K562 (cell line): Measurements from ENCODE around the gene LRFN2. TPM values are rescaled to one million over a fixed set of nuclear protein-coding genes. Genes with fewer than 3 reads are reported as not detected.
A peak's percentile ranks its signal among the peaks of the same experiment; 100 is the strongest.

Experiments
- ATAC-seq: fragments of 200-7000 bp; cut with Tn5 transposase; 3 replicates; pipeline ENCODE4 v1.9.1; 2020; ENCODE audit warnings: moderate library complexity
- BruUV-seq: library from RNA; stranded (reverse); fragments of 400-500 nt; replicated peaks from 2 replicates; lab custom pipeline; 2021; lab: Mats Ljungman, UMichigan
- CTCF ChIA-PET: fragments of 300-600 bp; formaldehyde crosslinking; extraction: SDS; loops from one replicate; lab custom pipeline; 2021; ENCODE audit warnings: low intra/inter-chr PET ratio; lab: Yijun Ruan, JAX
- POLR2A ChIA-PET: fragments of 300-600, 350-650 bp; sonication (Branson Sonifier 250); formaldehyde crosslinking; extraction: SDS; loops from one replicate; lab custom pipeline; 2021; ENCODE audit warnings: antibody characterized with exemption, inconsistent platforms; lab: Yijun Ruan, JAX
- DNase-seq, 4 experiments: peaks; one replicate each; pipeline versions ENCODE4 v3.0.0 to v3.0.0-alpha.2; 2011 to 2018; ENCODE audit warnings: low spot score in 3 of 4, mixed read lengths in 3 of 4; ENCODE audit errors: extremely low read depth in 1 of 4
- FAIRE-seq: peaks from 2 replicates; lab custom pipeline; 2011; peaks lifted over from hg19 to GRCh38; lab: Jason Lieb, UNC
- H2AFZ ChIP-seq: 2 replicates; pipeline ENCODE4 v1.6.0; 2011; ENCODE audit warnings: low read depth, low read length, control low read depth, inconsistent platforms
- H3K27ac ChIP-seq: fragments of 200-600 bp; 3 replicates; pipeline ENCODE4 v1.8.0; 2011; ENCODE audit warnings: low read depth, mild to moderate bottlenecking, control low read depth, inconsistent platforms, low read length, moderate library complexity, mixed read lengths; ENCODE audit errors: extremely low read depth
- H3K27me3 ChIP-seq, 2 experiments: fragments of 300-600 bp in 1 of 2; 2 replicates in 1 of 2; 3 replicates in 1 of 2; pipeline versions ENCODE4 v1.6.0 to v1.8.0; 2011; ENCODE audit warnings: inconsistent platforms in 2 of 2, low read length in 2 of 2, mild to moderate bottlenecking in 1 of 2, mixed read lengths in 1 of 2, moderate library complexity in 1 of 2; ENCODE audit not compliant: control insufficient read depth in 2 of 2, insufficient read depth in 2 of 2
- H3K36me3 ChIP-seq: fragments of 300-600 bp; 3 replicates; pipeline ENCODE4 v1.8.0; 2011; ENCODE audit warnings: mild to moderate bottlenecking, low read length, inconsistent platforms; ENCODE audit not compliant: control insufficient read depth, insufficient read depth
- H3K4me1 ChIP-seq, 2 experiments: fragments of 200-600 bp in 1 of 2; replicated peaks in 1 of 2; 2 replicates in 1 of 2; 3 replicates in 1 of 2; pipeline versions ENCODE4 v1.5.1 to v1.8.0; 2011; ENCODE audit warnings: inconsistent platforms in 2 of 2, low read length in 2 of 2, mild to moderate bottlenecking in 1 of 2, mixed read lengths in 1 of 2, moderate library complexity in 1 of 2; ENCODE audit not compliant: control insufficient read depth in 2 of 2, insufficient read depth in 2 of 2
- H3K4me2 ChIP-seq: 2 replicates; pipeline ENCODE4 v1.6.1; 2011; ENCODE audit warnings: low read length, control low read depth, inconsistent platforms, mixed read lengths; ENCODE audit not compliant: insufficient read depth
- H3K4me3 ChIP-seq: fragments of 200-600 bp; sonication (generic), shearing (Covaris generic); 2 replicates; pipeline ENCODE4 v1.5.1; 2016; ENCODE audit warnings: control low read depth, inconsistent platforms
- H3K79me2 ChIP-seq: fragments of 200-600 bp; 3 replicates; pipeline ENCODE4 v1.8.0; 2011; ENCODE audit warnings: low read length, inconsistent platforms; ENCODE audit not compliant: control insufficient read depth, insufficient read depth
- H3K9ac ChIP-seq, 2 experiments: 2 replicates each; pipeline versions ENCODE4 v1.6.0 to v1.6.1; 2011; ENCODE audit warnings: low read depth in 2 of 2, low read length in 2 of 2, control low read depth in 1 of 2, inconsistent platforms in 1 of 2, mild to moderate bottlenecking in 1 of 2, mixed read lengths in 1 of 2; ENCODE audit not compliant: insufficient read depth in 1 of 2
- H3K9me1 ChIP-seq: one replicate; pipeline ENCODE4 v1.6.0; 2011; ENCODE audit warnings: inconsistent platforms, mild to moderate bottlenecking, low read length, moderate library complexity; ENCODE audit not compliant: control insufficient read depth, insufficient read depth
- H3K9me3 ChIP-seq: replicated peaks from 2 replicates; pipeline ENCODE4 v1.5.1; 2011; ENCODE audit warnings: low read depth, low read length, inconsistent platforms; ENCODE audit not compliant: control insufficient read depth, insufficient read depth
- H4K20me1 ChIP-seq: replicated peaks from 2 replicates; pipeline ENCODE4 v1.6.1; 2011; ENCODE audit warnings: low read length, inconsistent platforms, mixed read lengths; ENCODE audit not compliant: control insufficient read depth, insufficient read depth
- FUS ChIP-seq: fragments of 200-400 bp; formaldehyde crosslinking; optimal IDR thresholded peaks from 2 replicates; pipeline ENCODE3; 2017; ENCODE audit warnings: low read depth, low read length
- MEF2D ChIP-seq: conservative IDR thresholded peaks from 2 replicates; pipeline ENCODE4 v1.6.1; 2016; ENCODE audit warnings: low read depth, missing genetic modification characterization, missing compliant biosample characterization
- RFX1 ChIP-seq: fragments of 450-650 bp; IDR thresholded peaks from 2 replicates; pipeline ENCODE4 v1.6.1; 2016; ENCODE audit warnings: mild to moderate bottlenecking, moderate library complexity
- ZNF197 ChIP-seq: fragments of 200-800 bp; sonication (Bioruptor generic); IDR thresholded peaks from 2 replicates; pipeline ENCODE4 v1.6.1; 2016; ENCODE audit warnings: low read depth, missing genetic modification characterization, missing compliant biosample characterization
- ZNF274 ChIP-seq: IDR thresholded peaks from 2 replicates; pipeline ENCODE4 v1.6.1; 2011; ENCODE audit warnings: low read depth, mild to moderate bottlenecking, low read length, moderate library complexity, borderline replicate concordance
- ZNF316 ChIP-seq: fragments of 450-650 bp; IDR thresholded peaks from 2 replicates; pipeline ENCODE4 v1.6.1; 2016
- WGBS: fragments of 100-300 bp; shearing (Covaris generic); methylation state at CpG from one replicate; pipeline ENCODE4 v1.1.6; 2016; ENCODE audit warnings: low coverage, mixed read lengths; ENCODE audit not compliant: insufficient coverage; ENCODE audit errors: missing lambda C conversion rate; 5-methylcytosine and 5-hydroxymethylcytosine counted together
- in situ Hi-C: fragments of 300-500 bp; cut with MboI; formaldehyde crosslinking; loops from 4 replicates; pipeline ENCODE4 v1.15.0; 2018; ENCODE audit warnings: inconsistent platforms, mixed read lengths
- intact Hi-C: fragments of 100-400 bp; cut with micrococcal nuclease; formaldehyde crosslinking; loops from 2 replicates; pipeline ENCODE4 v1.14.2; 2022
- polyA plus RNA-seq, 8 experiments: library from polyadenylated mRNA; depleted of rRNA in 4 of 8; stranded (reverse) in 5 of 8; unstranded in 3 of 8; fragments of >200 nt; fragmentation: Nextera tagmentation in 2 of 8; fragmentation: Illumina TruSeq in 1 of 8; extraction: Ambion mirVana in 2 of 8; extraction: Trizol in 1 of 8; gene quantifications; 2 replicates each; pipeline versions ENCODE4 v1.2.1 to v1.2.3, GENCODE V29; 2011 to 2014; ENCODE audit warnings: inconsistent platforms in 1 of 8, missing spikeins in 1 of 8
- total RNA-seq, 7 experiments: library from RNA; depleted of rRNA in 6 of 7; stranded (reverse); fragments of >200 nt in 6 of 7; fragmentation: Illumina TruSeq in 2 of 7; extraction: Trizol in 2 of 7; gene quantifications; 2 replicates each; pipeline versions ENCODE4 v1.2.1 to v1.2.3, GENCODE V29; 2011 to 2021; ENCODE audit warnings: low replicate concordance in 1 of 7

LRFN2 gene
- total and polyA plus RNA-seq, 9 of the 15 experiments (the other 6 are each of a cell fraction or from before 2014, with no cell fraction given), result not detected

GRCh38 chr6:40484066-40484465 is 103.1 kb downstream of the LRFN2 start (continued):
- TF ChIP-seq MEF2D (tag), result no peak
- no peak for TF ChIP-seq ZNF274
- TF ChIP-seq, all 486 proteins: peak for 0

- in situ Hi-C loops (no loop called here), intact Hi-C loops (no loop called here)
- no peak overlapping the region for H3K4me2 ChIP-seq
- FAIRE-seq, result no peak
- DNase-seq, result peak in 2 of 4 experiments; percentile 23 to 26
- no peaks in the 10 kb centered on the region for H3K4me1 ChIP-seq
- WGBS, result 0% methylated on average over 7 of the region's 7 CpGs
- H3K4me3 ChIP-seq, result no peak overlapping the region
- no peaks in the 10 kb centered on the region for H3K9me3 ChIP-seq
- no peaks in the 10 kb centered on the region for H3K36me3 ChIP-seq
- ChIA-PET POLR2A (interaction anchor here (0.6 kb wide), 1 partner anchor 16 kb away, joined by 3 read pairs; no protein-coding TSS in a partner anchor), CTCF (no interaction called here)
- no peak for TF ChIP-seq FUS
- peak; percentile 87 for TF ChIP-seq RFX1
- TF ChIP-seq, all 486 proteins: peak for 1
- no peak overlapping the region for H3K27ac ChIP-seq
- no peaks in the 10 kb centered on the region for H3K79me2 ChIP-seq
- H3K9ac ChIP-seq, result no peak overlapping the region
- H3K27me3 ChIP-seq, result peaks cover 3 to 37% of the 10 kb centered on the region in 2 experiments; a peak in 4 of 5 replicates
- ATAC-seq, result no peak
- H2AFZ ChIP-seq, result no peak overlapping the region
- H3K9me1 ChIP-seq, result no peaks in the 10 kb centered on the region
- no TSS peak for BruUV-seq
- H4K20me1 ChIP-seq, result peaks cover 4% of the 10 kb centered on the region
Observed at GRCh38 chr6:40482532-40482931, 104.6 kb downstream of the LRFN2 start.

GRCh38 chr6:40480678-40481077 is 106.5 kb downstream of the LRFN2 start:
- Histone ChIP-seq H3K4me3 (no peak overlapping the region), H3K9me1 (no peaks in the 10 kb centered on the region), H4K20me1 (peaks cover 4% of the 10 kb centered on the region; the same call in 1 of the 2 replicates), H3K9ac (no peak overlapping the region), H3K4me2 (no peak overlapping the region), H2AFZ (no peak overlapping the region), H3K79me2 (no peaks in the 10 kb centered on the region), H3K36me3 (no peaks in the 10 kb centered on the region), H3K27me3 (peaks cover 0 to 44% of the 10 kb centered on the region in 2 experiments; a peak in 4 of 5 replicates), H3K9me3 (no peaks in the 10 kb centered on the region), H3K27ac (no peak overlapping the region), H3K4me1 (no peaks in the 10 kb centered on the region)
- no TSS peak for BruUV-seq
- intact Hi-C loops (no loop called here), in situ Hi-C loops (no loop called here)
- DNase-seq (no peak), FAIRE-seq (no peak), ATAC-seq (no peak)
- POLR2A ChIA-PET, result interaction anchor here (0.6 to 0.7 kb wide), 2 partner anchors 25 to 601 kb away, joined by 3 read pairs; no protein-coding TSS in a partner anchor
- 0% methylated on average over 2 of the region's 2 CpGs for WGBS
- CTCF ChIA-PET, result no interaction called here
- TF ChIP-seq ZNF197 (CRISPR knock-in tag) (no peak), ZNF316 (peak; percentile 22; the same call in 1 of the 2 replicates)
- TF ChIP-seq, all 486 proteins: peak for 1
